ENCODE measurements around the gene PALD1.
"Not testable (repeated sequence)": the region's sequence is repeated elsewhere in the genome, so short reads cannot be mapped to it uniquely, and the experiment has no call there.

The PALD1 gene

DNA sequence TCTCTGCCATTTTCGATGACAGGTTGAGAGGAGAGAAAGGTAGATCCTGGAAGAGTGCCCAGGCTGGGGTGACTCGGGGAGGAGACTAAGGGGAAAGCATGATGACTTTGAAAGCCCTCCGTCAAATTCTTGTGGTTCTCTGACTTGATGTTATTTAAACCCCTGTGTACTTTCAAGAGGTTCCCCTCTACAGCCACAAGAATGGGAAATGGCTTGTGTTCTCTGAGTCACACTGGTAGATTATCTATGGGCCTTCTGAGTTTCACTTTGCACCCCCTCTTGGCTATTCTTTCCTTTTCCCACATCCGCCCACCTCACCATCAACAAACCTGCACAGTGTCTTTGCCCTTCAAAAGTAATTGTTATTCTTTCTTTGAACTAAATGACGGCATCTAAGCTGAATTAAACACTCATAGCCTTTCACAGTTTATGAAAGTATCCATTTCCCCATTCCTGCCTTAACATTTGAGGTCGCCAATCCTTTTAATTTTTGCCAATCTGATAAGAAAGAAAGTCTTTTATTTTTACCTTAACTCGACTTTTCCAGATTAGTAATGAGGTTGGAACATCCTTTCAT is 99.9 kb downstream of the PALD1 start:
- H3K4me3 ChIP-seq (ENCODE audit: low read depth, low read length) = no peak overlapping the region
- no peak for DNase-seq (ENCODE audit: low read depth)
- TF ChIP-seq, protein P1, sequence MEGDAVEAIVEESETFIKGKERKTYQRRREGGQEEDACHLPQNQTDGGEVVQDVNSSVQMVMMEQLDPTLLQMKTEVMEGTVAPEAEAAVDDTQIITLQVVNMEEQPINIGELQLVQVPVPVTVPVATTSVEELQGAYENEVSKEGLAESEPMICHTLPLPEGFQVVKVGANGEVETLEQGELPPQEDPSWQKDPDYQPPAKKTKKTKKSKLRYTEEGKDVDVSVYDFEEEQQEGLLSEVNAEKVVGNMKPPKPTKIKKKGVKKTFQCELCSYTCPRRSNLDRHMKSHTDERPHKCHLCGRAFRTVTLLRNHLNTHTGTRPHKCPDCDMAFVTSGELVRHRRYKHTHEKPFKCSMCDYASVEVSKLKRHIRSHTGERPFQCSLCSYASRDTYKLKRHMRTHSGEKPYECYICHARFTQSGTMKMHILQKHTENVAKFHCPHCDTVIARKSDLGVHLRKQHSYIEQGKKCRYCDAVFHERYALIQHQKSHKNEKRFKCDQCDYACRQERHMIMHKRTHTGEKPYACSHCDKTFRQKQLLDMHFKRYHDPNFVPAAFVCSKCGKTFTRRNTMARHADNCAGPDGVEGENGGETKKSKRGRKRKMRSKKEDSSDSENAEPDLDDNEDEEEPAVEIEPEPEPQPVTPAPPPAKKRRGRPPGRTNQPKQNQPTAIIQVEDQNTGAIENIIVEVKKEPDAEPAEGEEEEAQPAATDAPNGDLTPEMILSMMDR (IDR thresholded peaks at IDR 0.05; ENCODE audit: control insufficient read depth, extremely low read depth, insufficient read depth) = no peak

DNA sequence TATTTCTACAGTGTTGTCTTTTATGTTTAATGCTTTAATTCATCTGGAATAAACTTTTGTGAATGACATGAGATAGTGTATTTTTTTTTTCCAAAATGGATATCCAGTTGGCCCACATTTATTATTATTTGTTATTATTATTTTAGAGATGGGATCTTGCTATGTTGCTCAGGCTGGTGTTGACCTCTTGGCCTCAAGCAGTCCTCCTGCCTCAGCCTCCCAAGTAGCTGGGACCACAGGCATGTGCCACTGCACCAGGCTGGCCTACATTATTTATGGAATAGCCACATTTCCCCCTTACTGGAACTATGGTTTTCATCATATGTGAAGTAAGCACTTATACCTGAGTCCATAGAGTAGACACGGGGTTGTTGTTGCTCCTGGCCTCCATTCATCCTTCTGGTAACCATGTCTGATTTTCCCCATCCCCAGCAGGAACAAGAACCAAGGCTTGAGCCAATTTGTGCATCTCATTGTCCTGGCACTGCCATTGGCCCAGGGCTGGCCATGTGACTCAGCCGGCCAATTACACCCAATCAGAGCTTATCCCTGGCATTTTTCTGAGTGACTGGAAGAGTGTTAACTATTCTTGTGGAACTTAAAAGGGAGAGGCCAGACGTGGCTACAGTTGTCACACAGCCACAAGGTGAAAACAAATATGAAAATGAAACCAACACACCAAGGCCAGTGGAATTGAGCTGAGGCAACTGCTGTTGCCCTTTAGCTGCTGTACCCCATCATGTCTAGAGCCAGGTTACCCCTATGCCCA is 100.9 kb downstream of the PALD1 start:
- no peak for DNase-seq (ENCODE audit: low read depth)
- H3K4me3 ChIP-seq (ENCODE audit: low read depth, low read length) = no peak overlapping the region
- TF ChIP-seq, protein P1 (IDR thresholded peaks at IDR 0.05; ENCODE audit: control insufficient read depth, extremely low read depth, insufficient read depth) = no peak

DNA sequence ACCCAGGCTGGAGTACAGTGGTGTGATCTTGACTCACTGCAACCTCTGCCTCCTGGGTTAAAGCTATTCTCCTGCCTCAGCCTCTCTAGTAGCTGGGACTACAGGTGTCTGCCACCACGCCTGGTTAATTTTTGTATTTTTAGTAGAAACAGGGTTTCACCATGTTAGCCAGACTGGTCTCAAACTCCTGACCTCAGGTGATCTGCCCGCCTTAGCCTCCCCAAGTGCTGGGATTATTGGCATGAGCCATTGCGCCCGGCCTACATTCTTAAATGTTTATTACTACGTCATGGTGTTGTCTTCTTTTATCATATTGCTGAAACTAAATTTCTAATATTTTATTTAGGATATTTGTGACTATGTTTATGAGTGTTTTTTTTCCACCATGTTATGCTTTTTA is 102.6 kb downstream of the PALD1 start:
- not testable (repeated sequence) for H3K4me3 ChIP-seq (ENCODE audit: low read depth, low read length); DNase-seq (ENCODE audit: low read depth)

DNA sequence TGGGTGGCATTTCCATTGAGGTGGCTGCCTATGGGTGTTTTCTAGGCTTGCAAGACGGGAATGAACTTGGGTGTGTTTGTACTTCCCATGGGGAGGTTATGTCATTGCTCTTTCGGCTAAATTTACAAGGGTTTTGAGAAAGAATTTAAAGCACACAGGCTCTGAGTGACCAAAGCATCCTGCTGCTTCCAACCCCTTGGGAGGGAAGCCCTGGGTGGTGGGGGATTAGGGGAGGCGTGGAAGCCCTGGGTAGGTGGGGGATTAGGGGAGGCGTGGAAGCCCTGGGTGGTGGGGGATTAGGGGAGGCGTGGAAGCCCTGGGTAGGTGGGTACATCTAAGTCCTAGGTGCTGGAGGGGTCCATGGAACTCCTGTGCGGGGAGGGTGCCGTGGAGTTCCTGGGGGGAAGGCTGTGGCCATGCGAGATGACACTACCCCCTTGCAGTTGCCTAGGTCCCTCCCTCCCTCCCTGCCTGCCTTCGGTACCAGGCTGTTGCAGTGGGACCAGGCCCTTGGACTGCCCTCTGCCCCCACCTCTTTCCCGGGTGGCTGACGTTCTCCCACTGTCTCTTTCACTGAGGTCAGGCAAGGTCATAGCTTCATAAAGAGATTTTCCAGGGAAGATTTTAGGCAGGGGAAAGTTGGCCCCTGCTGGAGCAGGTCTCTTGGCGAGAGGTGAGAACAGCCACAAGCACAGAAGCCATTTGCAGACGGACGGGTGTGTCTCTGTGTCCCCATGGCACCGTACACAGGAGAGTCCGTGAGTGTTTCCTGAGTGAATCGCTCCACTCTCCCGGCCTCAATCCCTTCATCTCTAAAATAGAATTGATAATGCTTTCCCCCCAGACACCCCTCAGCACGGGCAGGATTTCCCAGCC is 104.5 kb downstream of the PALD1 start:
- DNase-seq (ENCODE audit: low read depth) = no peak
- no peak overlapping the region for H3K4me3 ChIP-seq (ENCODE audit: low read depth, low read length)
- TF ChIP-seq, protein P1 (IDR thresholded peaks at IDR 0.05; ENCODE audit: control insufficient read depth, extremely low read depth, insufficient read depth) = no peak

DNA sequence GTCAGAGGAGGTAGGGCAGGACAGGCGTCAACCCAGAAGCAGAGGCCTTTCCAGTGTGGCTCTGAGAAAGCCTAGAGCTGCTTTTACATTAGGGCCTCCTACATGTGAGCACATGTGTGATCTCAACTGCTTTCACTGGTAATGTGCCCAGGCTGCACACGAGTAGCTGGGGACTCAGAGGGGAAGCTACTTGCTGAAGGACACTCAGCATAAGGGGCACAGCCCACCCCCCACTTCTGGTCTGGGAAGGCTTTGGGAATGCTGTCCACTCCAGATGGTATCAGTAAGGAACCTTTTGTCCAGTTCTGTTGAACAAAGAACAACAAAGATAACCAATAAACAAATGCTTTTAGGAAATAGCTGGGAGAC is 105.1 kb downstream of the PALD1 start:
- no peak overlapping the region for H3K4me3 ChIP-seq (ENCODE audit: low read depth, low read length)
- DNase-seq (ENCODE audit: low read depth) = no peak
- TF ChIP-seq, protein P1 (IDR thresholded peaks at IDR 0.05; ENCODE audit: control insufficient read depth, extremely low read depth, insufficient read depth) = no peak

DNA sequence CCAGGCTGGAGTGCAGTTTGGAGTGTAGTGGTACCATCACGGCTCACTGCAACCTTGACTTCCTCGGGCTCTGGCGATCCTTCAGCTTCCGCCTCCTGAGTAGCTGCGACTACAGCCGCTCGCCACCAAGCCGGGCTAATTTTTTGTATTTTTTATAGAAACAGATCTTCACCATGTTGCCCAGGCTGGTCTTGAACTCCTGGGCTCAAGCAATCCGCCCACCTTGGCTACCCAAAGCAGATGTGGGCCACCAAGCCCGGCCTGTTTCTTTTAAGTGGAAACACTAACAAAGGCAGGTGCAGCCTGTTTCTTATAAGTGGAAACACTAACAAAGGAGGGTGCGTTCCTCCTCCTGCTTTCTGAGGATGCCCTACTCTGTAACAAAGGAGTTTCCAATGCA is 105.8 kb downstream of the PALD1 start:
- TF ChIP-seq, protein P1 (IDR thresholded peaks at IDR 0.05; ENCODE audit: control insufficient read depth, extremely low read depth, insufficient read depth) = no peak
- no peak overlapping the region for H3K4me3 ChIP-seq (ENCODE audit: low read depth, low read length)
- DNase-seq (ENCODE audit: low read depth) = no peak

DNA sequence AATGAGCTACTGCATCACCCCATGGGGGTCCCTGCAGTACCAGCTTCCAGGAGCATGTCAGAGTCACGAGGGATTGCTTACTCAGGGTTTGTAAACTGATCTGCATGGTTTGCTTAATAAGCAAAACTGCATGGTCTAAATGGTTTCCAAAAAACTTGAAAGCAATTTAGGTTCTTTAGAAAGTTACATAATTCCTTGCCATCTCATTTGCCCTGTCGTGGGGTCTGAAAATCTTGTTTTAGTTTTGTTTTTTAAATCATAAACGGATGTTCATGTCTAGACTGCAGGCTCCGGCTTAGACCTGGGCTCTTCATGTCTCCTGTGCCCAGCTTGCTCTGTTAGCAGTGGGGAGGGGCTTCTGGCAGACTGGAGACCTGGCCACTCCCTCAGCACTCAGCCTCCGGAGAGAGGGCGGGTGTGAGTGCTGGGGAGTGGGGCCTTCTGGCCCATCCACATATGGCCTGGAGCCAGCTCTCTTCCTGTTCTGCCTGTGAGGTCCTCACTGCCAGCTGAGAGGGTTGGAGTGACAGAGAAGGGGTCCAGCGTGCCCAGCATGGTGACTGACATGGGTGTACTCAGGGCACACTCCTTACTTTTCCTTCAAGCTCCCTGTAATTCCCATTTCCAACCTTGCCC is 106.5 kb downstream of the PALD1 start:
- DNase-seq (ENCODE audit: low read depth) = no peak
- H3K4me3 ChIP-seq (ENCODE audit: low read depth, low read length) = no peak overlapping the region
- TF ChIP-seq, protein P1 (IDR thresholded peaks at IDR 0.05; ENCODE audit: control insufficient read depth, extremely low read depth, insufficient read depth) = no peak
